Measurements from ENCODE around the gene CHST11. TPM values are rescaled to one million over a fixed set of nuclear protein-coding genes. Genes with fewer than 3 reads are reported as not detected.

CHST11 gene
- total RNA-seq, 2 donors from 2014 or later, result 2.9 to 4.9 TPM

DNA sequence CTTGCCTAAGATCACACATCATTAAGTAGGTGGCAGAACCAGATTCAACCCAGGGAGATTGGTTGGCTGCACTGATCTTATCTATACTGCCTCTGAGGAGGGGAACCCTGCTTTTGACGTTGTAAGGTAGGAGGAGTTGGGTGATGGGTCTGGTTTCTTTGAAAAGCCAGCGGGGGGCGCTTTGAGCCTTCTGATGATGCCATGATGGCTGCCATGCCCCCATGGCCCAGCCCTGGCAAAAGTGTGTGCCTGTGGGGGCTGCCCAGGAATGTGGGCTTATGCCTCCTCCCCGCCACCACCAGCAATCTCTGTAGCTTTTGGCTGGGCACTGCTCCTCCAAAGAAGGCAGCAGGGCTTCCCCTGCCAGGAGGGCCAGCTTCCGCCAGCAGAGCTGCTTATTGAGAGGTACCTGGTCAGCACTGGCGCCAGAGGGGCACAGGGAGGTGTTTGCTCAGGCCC lies 277.0 kb downstream of the CHST11 start:
- Histone ChIP-seq H3K9me3 (no peaks in the 10 kb centered on the region), H3K27me3 (no peaks in the 10 kb centered on the region), H3K36me3 (no peaks in the 10 kb centered on the region), H3K4me3 (no peak overlapping the region), H3K27ac (no peak overlapping the region), H3K9ac (ENCODE audit: low read depth in 2 of 2, low read length in 2 of 2) (no peak overlapping the region), H3K4me1 (no peaks in the 10 kb centered on the region)
- DNase-seq, result no peak
- intact Hi-C loops (cut with DNase I), result loop anchor here (5.0 kb wide), 1 partner anchor 319 kb away; no protein-coding TSS in a partner anchor
- TF ChIP-seq, protein P1, sequence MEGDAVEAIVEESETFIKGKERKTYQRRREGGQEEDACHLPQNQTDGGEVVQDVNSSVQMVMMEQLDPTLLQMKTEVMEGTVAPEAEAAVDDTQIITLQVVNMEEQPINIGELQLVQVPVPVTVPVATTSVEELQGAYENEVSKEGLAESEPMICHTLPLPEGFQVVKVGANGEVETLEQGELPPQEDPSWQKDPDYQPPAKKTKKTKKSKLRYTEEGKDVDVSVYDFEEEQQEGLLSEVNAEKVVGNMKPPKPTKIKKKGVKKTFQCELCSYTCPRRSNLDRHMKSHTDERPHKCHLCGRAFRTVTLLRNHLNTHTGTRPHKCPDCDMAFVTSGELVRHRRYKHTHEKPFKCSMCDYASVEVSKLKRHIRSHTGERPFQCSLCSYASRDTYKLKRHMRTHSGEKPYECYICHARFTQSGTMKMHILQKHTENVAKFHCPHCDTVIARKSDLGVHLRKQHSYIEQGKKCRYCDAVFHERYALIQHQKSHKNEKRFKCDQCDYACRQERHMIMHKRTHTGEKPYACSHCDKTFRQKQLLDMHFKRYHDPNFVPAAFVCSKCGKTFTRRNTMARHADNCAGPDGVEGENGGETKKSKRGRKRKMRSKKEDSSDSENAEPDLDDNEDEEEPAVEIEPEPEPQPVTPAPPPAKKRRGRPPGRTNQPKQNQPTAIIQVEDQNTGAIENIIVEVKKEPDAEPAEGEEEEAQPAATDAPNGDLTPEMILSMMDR (IDR thresholded peaks at IDR 0.05), result peak; percentile 11

DNA sequence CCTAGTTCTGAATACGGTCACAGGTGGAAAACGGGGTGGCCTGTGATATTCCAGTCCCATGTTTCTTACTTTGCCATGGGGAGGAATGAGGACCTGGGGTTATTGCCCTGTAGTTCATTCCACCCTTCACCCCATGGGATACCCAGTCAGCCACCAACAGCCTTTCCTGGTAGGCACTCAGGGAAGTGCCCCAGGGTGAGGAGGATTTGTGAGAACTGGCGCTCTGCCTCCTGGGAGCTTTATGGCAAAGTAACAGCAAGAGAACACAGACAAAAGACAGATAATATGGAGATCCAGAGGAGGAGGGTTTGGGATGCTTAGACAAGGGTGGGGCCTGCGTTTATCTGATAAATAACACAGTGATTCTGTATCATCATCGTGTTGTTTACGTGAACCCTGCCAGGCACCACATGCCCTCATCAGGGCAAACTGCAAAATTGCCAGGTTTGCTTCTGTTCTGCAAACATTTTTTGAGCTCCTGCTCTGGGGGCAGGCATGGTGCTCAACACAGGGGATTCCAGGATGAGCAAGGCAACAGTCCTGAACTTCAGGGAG lies 277.9 kb downstream of the CHST11 start:
- Histone ChIP-seq H3K27me3 (no peaks in the 10 kb centered on the region), H3K9me3 (no peaks in the 10 kb centered on the region), H3K36me3 (no peaks in the 10 kb centered on the region), H3K9ac (ENCODE audit: low read depth in 2 of 2, low read length in 2 of 2) (no peak overlapping the region), H3K4me3 (no peak overlapping the region), H3K4me1 (no peaks in the 10 kb centered on the region), H3K27ac (no peak overlapping the region)
- TF ChIP-seq, protein P1 (IDR thresholded peaks at IDR 0.05), result no peak
- intact Hi-C loops (cut with DNase I), result loop anchor here (5.0 kb wide), 1 partner anchor 318 kb away; no protein-coding TSS in a partner anchor
- DNase-seq, result no peak

DNA sequence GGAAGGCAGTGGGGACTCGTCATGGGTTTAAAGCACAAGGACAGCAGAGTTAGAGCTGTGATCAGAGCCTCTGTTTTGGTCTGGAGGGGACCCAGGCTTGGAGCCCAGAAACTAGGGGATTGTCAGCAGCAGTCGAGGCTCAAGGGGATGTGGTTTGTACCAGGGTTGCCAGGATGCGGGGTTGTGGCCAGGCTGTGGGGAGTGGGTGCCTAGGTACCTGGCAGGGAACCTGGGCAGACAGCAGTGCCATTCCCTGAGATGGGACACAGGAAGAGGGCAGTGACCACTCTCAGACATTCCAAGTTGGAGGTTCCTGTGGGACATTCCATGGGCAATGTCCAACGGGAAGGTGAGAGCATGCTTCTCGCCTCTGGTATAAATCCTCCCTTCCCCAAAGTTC lies 279.1 kb downstream of the CHST11 start:
- H3K27me3 ChIP-seq, result no peaks in the 10 kb centered on the region
- H3K27ac ChIP-seq, result no peak overlapping the region
- H3K9ac ChIP-seq (ENCODE audit: low read depth in 2 of 2, low read length in 2 of 2), result no peak overlapping the region
- no peaks in the 10 kb centered on the region for H3K4me1 ChIP-seq
- H3K36me3 ChIP-seq, result no peaks in the 10 kb centered on the region
- intact Hi-C loops (cut with DNase I), result no loop called here
- no peak for DNase-seq
- TF ChIP-seq, protein P1 (IDR thresholded peaks at IDR 0.05), result no peak
- H3K9me3 ChIP-seq, result no peaks in the 10 kb centered on the region
- H3K4me3 ChIP-seq, result no peak overlapping the region

DNA sequence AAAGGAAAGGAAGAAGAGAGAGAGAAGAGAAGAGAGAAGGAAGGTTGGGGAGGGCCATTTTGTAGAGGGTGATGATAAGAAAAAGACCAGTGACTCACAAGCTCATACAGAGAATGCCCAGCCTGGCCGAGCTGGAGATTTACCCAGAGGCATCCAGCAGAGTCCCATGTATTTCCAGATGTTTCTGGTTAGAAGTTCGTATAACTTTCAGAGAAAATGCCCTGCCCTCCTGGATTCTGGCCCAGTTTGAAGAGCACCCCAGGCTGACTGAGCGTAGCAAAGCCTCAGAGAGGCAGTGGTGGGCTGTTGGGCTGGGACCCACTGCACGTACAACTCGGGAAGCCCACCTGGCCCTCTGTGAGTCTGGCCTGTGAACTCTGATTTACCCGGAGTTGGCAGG lies 279.6 kb downstream of the CHST11 start:
- intact Hi-C loops (cut with DNase I), result no loop called here
- Histone ChIP-seq H3K4me1 (no peaks in the 10 kb centered on the region), H3K27me3 (no peaks in the 10 kb centered on the region), H3K9me3 (no peaks in the 10 kb centered on the region), H3K36me3 (no peaks in the 10 kb centered on the region), H3K4me3 (no peak overlapping the region), H3K9ac (ENCODE audit: low read depth in 2 of 2, low read length in 2 of 2) (no peak overlapping the region), H3K27ac (no peak overlapping the region)
- TF ChIP-seq, protein P1 (IDR thresholded peaks at IDR 0.05), result no peak
- DNase-seq, result peak; percentile 28

DNA sequence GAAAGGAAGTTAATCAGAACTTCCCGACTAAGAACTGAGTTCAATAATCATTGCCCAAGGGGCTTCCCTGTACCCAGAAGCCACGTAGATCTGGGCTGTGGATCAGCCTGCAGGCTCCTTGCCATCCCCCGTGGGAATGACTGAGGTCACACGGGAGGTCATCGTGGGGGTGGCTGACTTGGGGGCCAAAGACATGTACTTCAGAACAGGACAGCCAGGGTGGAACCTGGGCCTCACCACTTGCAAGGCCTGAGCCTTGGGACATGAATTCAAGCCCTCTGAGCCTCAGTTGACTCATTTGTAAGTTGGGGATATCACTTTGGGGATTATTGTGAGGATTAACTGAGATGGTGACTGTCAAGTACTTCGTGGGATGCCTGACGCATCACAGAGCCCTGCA lies 280.4 kb downstream of the CHST11 start:
- intact Hi-C loops (cut with DNase I), result no loop called here

More for the DNA sequence above, 280.4 kb downstream of the CHST11 start:
- H3K9me3 ChIP-seq, result no peaks in the 10 kb centered on the region
- TF ChIP-seq, protein P1 (IDR thresholded peaks at IDR 0.05), result no peak
- H3K4me3 ChIP-seq, result no peak overlapping the region
- DNase-seq, result no peak
- H3K27ac ChIP-seq, result no peak overlapping the region
- no peak overlapping the region for H3K9ac ChIP-seq (ENCODE audit: low read depth in 2 of 2, low read length in 2 of 2)
- no peaks in the 10 kb centered on the region for H3K4me1 ChIP-seq
- no peaks in the 10 kb centered on the region for H3K36me3 ChIP-seq
- H3K27me3 ChIP-seq, result no peaks in the 10 kb centered on the region
